ENCODE results near the gene GCSAML. TPM values are rescaled to one million over a fixed set of nuclear protein-coding genes. Genes with fewer than 3 reads are reported as not detected.

GCSAML gene
- total and polyA plus RNA-seq, 9 of the 15 experiments (the other 6 are each of a cell fraction or from before 2014, with no cell fraction given), result 0.01 TPM; not detected in 8

DNA sequence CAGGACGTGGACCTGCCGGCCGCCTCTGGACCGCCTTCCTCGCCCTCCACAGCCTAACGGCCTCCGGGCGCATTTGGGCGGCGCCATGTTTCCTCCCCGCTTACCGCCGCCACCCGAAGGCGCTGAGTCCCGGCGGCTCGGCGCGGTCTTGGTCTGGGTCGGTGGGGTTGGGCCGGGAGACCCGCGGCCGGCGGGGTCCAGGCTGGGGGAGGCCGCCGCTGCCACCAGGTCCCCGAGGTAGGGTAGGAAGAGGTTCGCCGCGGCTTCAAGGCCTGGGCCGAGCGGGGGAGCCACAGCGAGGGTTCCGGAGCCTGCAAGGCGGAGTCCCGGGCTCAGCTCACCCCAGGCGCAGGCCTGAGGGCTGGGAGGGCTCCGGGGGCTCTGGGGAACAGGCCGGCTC is 18.1 kb upstream of the GCSAML start (continued):
- no peak for TF ChIP-seq ZBTB33 (CRISPR knock-in tag; IDR thresholded peaks at IDR 0.05)
- TF ChIP-seq SIX5 (IDR thresholded peaks at IDR 0.05; ENCODE audit: borderline replicate concordance in 1 of 2, insufficient read depth in 1 of 2, low read depth in 1 of 2, low read length in 2 of 2), result no peak
- TF ChIP-seq PCBP1 (IDR thresholded peaks at IDR 0.05; ENCODE audit: low read depth, low read length, poor library complexity, severe bottlenecking), result peak; percentile 42
- TF ChIP-seq RB1 (IDR thresholded peaks at IDR 0.05; ENCODE audit: low read depth), result no peak
- no peak for TF ChIP-seq PHTF2 (CRISPR knock-in tag; IDR thresholded peaks at IDR 0.05)
- TF ChIP-seq PHF8 (IDR thresholded peaks at IDR 0.05; ENCODE audit: borderline replicate concordance, low read length), result peak; percentile 19; the same call in 1 of the 2 replicates
- no peak for TF ChIP-seq FUS (optimal IDR thresholded peaks at IDR 0.05; ENCODE audit: low read depth, low read length)
- no peak for TF ChIP-seq E2F8 (IDR thresholded peaks at IDR 0.05; ENCODE audit: low read depth, partially characterized antibody)
- no peak for TF ChIP-seq NONO (IDR thresholded peaks at IDR 0.05; ENCODE audit: low read depth in 2 of 2, low read length in 1 of 2)
- TF ChIP-seq EZH2 (IDR thresholded peaks at IDR 0.05; ENCODE audit: borderline replicate concordance, low read depth, low read length), result no peak
- TF ChIP-seq GTF2A2 (tag; IDR thresholded peaks at IDR 0.05), result 0 out of 2 replicates have a peak, but pooled peaks have one; percentile 44
- no peak for TF ChIP-seq HDAC8 (tag; IDR thresholded peaks at IDR 0.05)
